ENCODE results near the gene TNIP1.

DNA sequence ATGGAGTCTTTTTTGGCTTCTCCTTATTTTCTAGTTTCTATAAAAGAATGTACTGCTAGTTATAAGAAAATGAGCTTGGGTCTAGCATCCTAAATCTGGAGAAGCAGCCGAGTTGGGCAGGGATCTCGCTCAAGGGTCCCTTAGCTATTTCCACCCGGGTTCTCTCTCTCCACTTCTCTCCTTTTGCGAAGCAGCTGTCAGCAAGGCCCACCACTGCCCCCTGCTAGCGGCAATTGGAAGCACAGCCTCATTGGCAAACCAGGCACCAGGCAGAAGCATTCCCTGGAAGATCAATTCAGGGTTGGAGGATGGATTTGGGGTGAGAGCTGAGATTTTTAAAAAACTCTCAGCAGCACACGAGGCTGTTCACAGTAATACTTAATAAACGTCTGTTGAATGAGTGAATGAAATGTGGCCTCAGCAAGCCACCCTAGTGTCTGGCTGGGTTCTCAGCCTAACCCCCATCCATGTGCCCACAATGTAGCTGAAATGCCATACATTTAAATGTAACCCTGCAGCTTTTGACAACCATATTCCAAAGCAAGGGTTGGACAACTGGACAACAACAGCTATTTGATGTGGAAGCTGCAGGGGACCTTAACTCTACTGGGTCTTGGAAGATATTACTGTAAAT lies 34.6 kb upstream of the TNIP1 start:
- no peak for TF ChIP-seq POLR2A (IDR thresholded peaks at IDR 0.05)
- TF ChIP-seq, protein P1, sequence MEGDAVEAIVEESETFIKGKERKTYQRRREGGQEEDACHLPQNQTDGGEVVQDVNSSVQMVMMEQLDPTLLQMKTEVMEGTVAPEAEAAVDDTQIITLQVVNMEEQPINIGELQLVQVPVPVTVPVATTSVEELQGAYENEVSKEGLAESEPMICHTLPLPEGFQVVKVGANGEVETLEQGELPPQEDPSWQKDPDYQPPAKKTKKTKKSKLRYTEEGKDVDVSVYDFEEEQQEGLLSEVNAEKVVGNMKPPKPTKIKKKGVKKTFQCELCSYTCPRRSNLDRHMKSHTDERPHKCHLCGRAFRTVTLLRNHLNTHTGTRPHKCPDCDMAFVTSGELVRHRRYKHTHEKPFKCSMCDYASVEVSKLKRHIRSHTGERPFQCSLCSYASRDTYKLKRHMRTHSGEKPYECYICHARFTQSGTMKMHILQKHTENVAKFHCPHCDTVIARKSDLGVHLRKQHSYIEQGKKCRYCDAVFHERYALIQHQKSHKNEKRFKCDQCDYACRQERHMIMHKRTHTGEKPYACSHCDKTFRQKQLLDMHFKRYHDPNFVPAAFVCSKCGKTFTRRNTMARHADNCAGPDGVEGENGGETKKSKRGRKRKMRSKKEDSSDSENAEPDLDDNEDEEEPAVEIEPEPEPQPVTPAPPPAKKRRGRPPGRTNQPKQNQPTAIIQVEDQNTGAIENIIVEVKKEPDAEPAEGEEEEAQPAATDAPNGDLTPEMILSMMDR (IDR thresholded peaks at IDR 0.05): peak; percentile 79 to 91 (median 85)

Measured in testis (tissue), 2 donors.